CD4-positive, alpha-beta memory T cell (primary cell): ENCODE data around the gene DNHD1. TPM values are rescaled to one million over a fixed set of nuclear protein-coding genes. Genes with fewer than 3 reads are reported as not detected.
A peak's percentile ranks its signal among the peaks of the same experiment; 100 is the strongest.

Source experiments
- CTCF ChIA-PET: fragments of 350-600 bp; sonication (Branson Sonifier 250); formaldehyde crosslinking; loops from one replicate; lab custom pipeline; 2021; ENCODE audit warnings: inconsistent platforms; ENCODE audit not compliant: partially characterized antibody; lab: Charles Lee
- POLR2A ChIA-PET: fragments of 350-600 bp; sonication (Branson Sonifier 250); formaldehyde crosslinking; loops from one replicate; lab custom pipeline; 2021; ENCODE audit not compliant: partially characterized antibody; lab: Charles Lee
- DNase-seq, 5 donors: peaks; one replicate each; pipeline versions ENCODE4 v3.0.0 to v3.0.0-alpha.2; 2020 to 2022; ENCODE audit warnings: mixed read lengths in 1 of 5
- H3K27ac ChIP-seq: one replicate; pipeline ENCODE4 v1.7.0; 2013; ENCODE audit warnings: low read depth, low read length
- H3K27me3 ChIP-seq: 2 replicates; pipeline ENCODE4 v1.7.0; 2013; ENCODE audit warnings: mild to moderate bottlenecking, low read length, moderate library complexity; ENCODE audit not compliant: insufficient read depth
- H3K36me3 ChIP-seq: 2 replicates; pipeline ENCODE4 v1.7.0; 2013; ENCODE audit warnings: mild to moderate bottlenecking, low read length, moderate library complexity; ENCODE audit not compliant: insufficient read depth
- H3K4me1 ChIP-seq: 2 replicates; pipeline ENCODE4 v1.7.0; 2013; ENCODE audit warnings: mild to moderate bottlenecking, low read length, moderate library complexity; ENCODE audit not compliant: insufficient read depth
- H3K4me3 ChIP-seq, 2 donors: one replicate each; pipeline ENCODE4 v1.7.0; 2013; ENCODE audit warnings: low read length in 2 of 2, mild to moderate bottlenecking in 1 of 2
- H3K9me3 ChIP-seq, 2 donors: one replicate each; pipeline ENCODE4 v1.7.0; 2013; ENCODE audit warnings: low read length in 2 of 2, control low read depth in 1 of 2; ENCODE audit not compliant: control insufficient read depth in 1 of 2
- H3K27ac Mint-ChIP-seq, 7 donors: one replicate each; pipeline ENCODE4 v1.8.0; 2020 to 2021; ENCODE audit warnings: mixed read lengths in 7 of 7, mild to moderate bottlenecking in 6 of 7, inconsistent platforms in 3 of 7, moderate library complexity in 3 of 7
- H3K27me3 Mint-ChIP-seq, 2 donors: one replicate each; pipeline ENCODE4 v1.8.0; 2020 to 2021; ENCODE audit warnings: mixed read lengths in 2 of 2
- H3K36me3 Mint-ChIP-seq, 2 donors: one replicate each; pipeline ENCODE4 v1.8.0; 2020 to 2021; ENCODE audit warnings: mixed read lengths in 2 of 2, inconsistent platforms in 1 of 2, mild to moderate bottlenecking in 1 of 2
- H3K4me1 Mint-ChIP-seq, 4 donors: one replicate each; pipeline ENCODE4 v1.8.0; 2020 to 2021; ENCODE audit warnings: mixed read lengths in 4 of 4, mild to moderate bottlenecking in 1 of 4
- H3K4me3 Mint-ChIP-seq, 8 donors: one replicate each; pipeline ENCODE4 v1.8.0; 2020 to 2021; ENCODE audit warnings: mixed read lengths in 8 of 8, mild to moderate bottlenecking in 7 of 8, moderate library complexity in 6 of 8, inconsistent platforms in 3 of 8
- H3K9me3 Mint-ChIP-seq, 8 donors: one replicate each; pipeline ENCODE4 v1.8.0; 2020 to 2021; ENCODE audit warnings: mixed read lengths in 8 of 8, mild to moderate bottlenecking in 5 of 8, inconsistent platforms in 3 of 8, moderate library complexity in 1 of 8
- intact Hi-C: fragments of 100-400 bp; cut with micrococcal nuclease; formaldehyde crosslinking; loops from one replicate; pipeline ENCODE4 v1.15.1; 2023
- polyA plus RNA-seq, 2 donors: library from polyadenylated mRNA; unstranded; fragments of 300-500 nt; fragmentation: Illumina TruSeq; gene quantifications; one replicate each; pipeline ENCODE4 v1.2.3, GENCODE V29; 2021
- total RNA-seq, 2 experiments: library from RNA; stranded (reverse); gene quantifications; one replicate each; pipeline ENCODE4 v1.2.3, GENCODE V29; 2021

DNHD1 gene
- total and polyA plus RNA-seq, 4 experiments from 2014 or later: 1.2 to 54.0 (median 23.6) TPM

GRCh38 chr11:6473451-6474412 lies 23.3 kb upstream of the DNHD1 start, which contains the start of gene TRIM3:
Gene TRIM3, minus strand, starts transcription at chr11:6473941. Its CDS starts 8,246 bp downstream, at chr11:6465695.
- no peaks in the 10 kb centered on the region for H3K9me3 Mint-ChIP-seq
- Histone ChIP-seq H3K4me3 (peak within 1 kb of the TSS; percentile 54 to 64), H3K27me3 (no peaks in the 10 kb centered on the region), H3K4me1 (peaks cover 16% of the 10 kb centered on the region), H3K36me3 (peaks cover 19% of the 10 kb centered on the region), H3K9me3 (no peaks in the 10 kb centered on the region), H3K27ac (peak within 1 kb of the TSS; percentile 60)
- peak within 1 kb of the TSS; percentile 88 to 92 (median 89) for H3K4me3 Mint-ChIP-seq
- intact Hi-C loops: no loop called here
- peaks cover 6 to 18% of the 10 kb centered on the region in 2 donors for H3K36me3 Mint-ChIP-seq
- CTCF ChIA-PET: interaction anchor here (1.1 to 2.6 kb wide), 5 partner anchors 30 to 282 kb away, joined by 3 to 14 read pairs (median 5); partner anchors contain the start of gene MRPL17
- H3K27ac Mint-ChIP-seq: peak within 1 kb of the TSS; percentile 86 to 95 (median 92)
- no peaks in the 10 kb centered on the region for H3K27me3 Mint-ChIP-seq
- peaks cover 10 to 33% (median 19%) of the 10 kb centered on the region in 4 donors for H3K4me1 Mint-ChIP-seq
- DNase-seq: peak; percentile 41 to 75 (median 53)
- POLR2A ChIA-PET: interaction anchor here (0.8 to 4.1 kb wide), 7 partner anchors 8 to 273 kb away, joined by 3 to 22 read pairs (median 4); partner anchors contain the start of genes ARFIP2, MRPL17, SMPD1 and TIMM10B

- H3K27me3 Mint-ChIP-seq: no peaks in the 10 kb centered on the region
- no peaks in the 10 kb centered on the region for H3K27me3 ChIP-seq
- H3K9me3 ChIP-seq: no peaks in the 10 kb centered on the region
- peak overlapping the region; percentile 86 to 93 (median 90) for H3K27ac Mint-ChIP-seq
- no peak for DNase-seq
- POLR2A ChIA-PET: interaction anchor here (1.4 to 4.1 kb wide), 3 partner anchors 8 to 87 kb away, joined by 3 to 22 read pairs (median 4); partner anchors contain the start of genes ARFIP2 and TIMM10B
- intact Hi-C loops: no loop called here
- CTCF ChIA-PET: interaction anchor here (1.3 to 2.6 kb wide), 2 partner anchors 31 to 96 kb away, joined by 3 to 14 read pairs; no protein-coding TSS in a partner anchor
- H3K36me3 Mint-ChIP-seq: peaks cover 6 to 23% of the 10 kb centered on the region in 2 donors
- peaks cover 21% of the 10 kb centered on the region for H3K4me1 ChIP-seq
- H3K27ac ChIP-seq: peak overlapping the region; percentile 58
- peaks cover 10 to 35% (median 21%) of the 10 kb centered on the region in 4 donors for H3K4me1 Mint-ChIP-seq
- H3K36me3 ChIP-seq: peaks cover 22% of the 10 kb centered on the region
- H3K4me3 ChIP-seq: peak overlapping the region in 1 of 2 donors; percentile 15
- no peaks in the 10 kb centered on the region for H3K9me3 Mint-ChIP-seq
- H3K4me3 Mint-ChIP-seq: peak overlapping the region; percentile 76 to 90 (median 79)
Measured at GRCh38 chr11:6474413-6474792, 22.7 kb upstream of the DNHD1 start.

- ChIA-PET CTCF (interaction anchor here (1.3 to 2.6 kb wide), 3 partner anchors 32 to 96 kb away, joined by 3 to 14 read pairs (median 3); no protein-coding TSS in a partner anchor), POLR2A (interaction anchor here (1.1 kb wide), 1 partner anchor 271 kb away, joined by 3 read pairs; no protein-coding TSS in a partner anchor)
- H3K27ac ChIP-seq: peak overlapping the region; percentile 58
- no peaks in the 10 kb centered on the region for H3K27me3 ChIP-seq
- intact Hi-C loops: no loop called here
- DNase-seq: peak in 2 of 5 donors; percentile 5 to 9
- H3K36me3 Mint-ChIP-seq: peaks cover 6 to 23% of the 10 kb centered on the region in 2 donors
- H3K4me3 Mint-ChIP-seq: peak overlapping the region; percentile 56 to 90 (median 78)
- H3K4me1 ChIP-seq: peaks cover 26% of the 10 kb centered on the region
- no peaks in the 10 kb centered on the region for H3K9me3 ChIP-seq
- H3K4me3 ChIP-seq: no peak overlapping the region
- H3K9me3 Mint-ChIP-seq: no peaks in the 10 kb centered on the region
- peaks cover 12 to 41% (median 25%) of the 10 kb centered on the region in 4 donors for H3K4me1 Mint-ChIP-seq
- no peaks in the 10 kb centered on the region for H3K27me3 Mint-ChIP-seq
- H3K27ac Mint-ChIP-seq: peak overlapping the region; percentile 75 to 93 (median 88)
- peaks cover 22% of the 10 kb centered on the region for H3K36me3 ChIP-seq
Measured at GRCh38 chr11:6474806-6475500, 22.1 kb upstream of the DNHD1 start.

- Histone ChIP-seq H3K27me3 (no peaks in the 10 kb centered on the region), H3K4me1 (peaks cover 36% of the 10 kb centered on the region), H3K9me3 (no peaks in the 10 kb centered on the region), H3K27ac (no peak overlapping the region), H3K4me3 (no peak overlapping the region), H3K36me3 (peaks cover 22% of the 10 kb centered on the region)
- no peaks in the 10 kb centered on the region for H3K9me3 Mint-ChIP-seq
- peaks cover 20 to 51% (median 33%) of the 10 kb centered on the region in 4 donors for H3K4me1 Mint-ChIP-seq
- H3K36me3 Mint-ChIP-seq: peaks cover 6 to 27% of the 10 kb centered on the region in 2 donors
- H3K4me3 Mint-ChIP-seq: peak overlapping the region in 3 of 8 donors; percentile 13 to 19 (median 17)
- ChIA-PET POLR2A (interaction anchor here (1.1 kb wide), 1 partner anchor 270 kb away, joined by 3 read pairs; no protein-coding TSS in a partner anchor), CTCF (interaction anchor here (0.9 to 2.6 kb wide), 3 partner anchors 32 to 97 kb away, joined by 3 to 14 read pairs (median 5); no protein-coding TSS in a partner anchor)
- no peaks in the 10 kb centered on the region for H3K27me3 Mint-ChIP-seq
- H3K27ac Mint-ChIP-seq: peak overlapping the region in 4 of 7 donors; percentile 85 to 88 (median 86)
- intact Hi-C loops: no loop called here
- no peak for DNase-seq
Measured at GRCh38 chr11:6475936-6476335, 21.1 kb upstream of the DNHD1 start.

- ChIA-PET POLR2A (no interaction called here), CTCF (interaction anchor here (0.9 to 1.4 kb wide), 4 partner anchors 28 to 97 kb away, joined by 3 to 5 read pairs (median 4); no protein-coding TSS in a partner anchor)
- peaks cover 6 to 34% of the 10 kb centered on the region in 2 donors for H3K36me3 Mint-ChIP-seq
- Histone ChIP-seq H3K36me3 (peaks cover 22% of the 10 kb centered on the region), H3K27ac (no peak overlapping the region), H3K4me1 (peaks cover 37% of the 10 kb centered on the region), H3K27me3 (no peaks in the 10 kb centered on the region), H3K9me3 (no peaks in the 10 kb centered on the region), H3K4me3 (no peak overlapping the region)
- H3K4me3 Mint-ChIP-seq: no peak overlapping the region
- peak overlapping the region in 4 of 7 donors; percentile 18 to 86 (median 66) for H3K27ac Mint-ChIP-seq
- DNase-seq: no peak
- no peaks in the 10 kb centered on the region for H3K27me3 Mint-ChIP-seq
- peaks cover 24 to 55% (median 34%) of the 10 kb centered on the region in 4 donors for H3K4me1 Mint-ChIP-seq
- no peaks in the 10 kb centered on the region for H3K9me3 Mint-ChIP-seq
- intact Hi-C loops: no loop called here
Measured at GRCh38 chr11:6476571-6476970, 20.5 kb upstream of the DNHD1 start.

GRCh38 chr11:6480299-6480914 lies 16.7 kb upstream of the DNHD1 start:
- Histone ChIP-seq H3K27ac (peak overlapping the region; percentile 90), H3K4me1 (peaks cover 43% of the 10 kb centered on the region), H3K36me3 (peaks cover 48% of the 10 kb centered on the region), H3K4me3 (peak overlapping the region; percentile 83 to 97), H3K27me3 (no peaks in the 10 kb centered on the region), H3K9me3 (no peaks in the 10 kb centered on the region)
- H3K9me3 Mint-ChIP-seq: no peaks in the 10 kb centered on the region
- H3K4me1 Mint-ChIP-seq: peaks cover 26 to 47% (median 36%) of the 10 kb centered on the region in 4 donors
- peaks cover 19 to 52% of the 10 kb centered on the region in 2 donors for H3K36me3 Mint-ChIP-seq
- CTCF ChIA-PET: interaction anchor here (1.5 to 2.5 kb wide), 2 partner anchors 37 to 102 kb away, joined by 9 to 23 read pairs; no protein-coding TSS in a partner anchor
- POLR2A ChIA-PET: interaction anchor here (1.0 to 1.4 kb wide), 2 partner anchors 61 to 90 kb away, joined by 3 to 8 read pairs; partner anchors contain the start of genes APBB1 and SMPD1
- no peak for DNase-seq
- H3K27me3 Mint-ChIP-seq: no peaks in the 10 kb centered on the region
- H3K27ac Mint-ChIP-seq: peak overlapping the region; percentile 95 to 99 (median 98)
- peak overlapping the region; percentile 93 to 98 (median 96) for H3K4me3 Mint-ChIP-seq
- intact Hi-C loops: loop anchor here (2.0 to 5.0 kb wide), 2 partner anchors 43 to 62 kb away; partner anchors contain the start of gene APBB1
